Uterus (tissue), 2 donors: ENCODE results near the gene TMEM273.

Experiments used
- CTCF ChIP-seq, 4 experiments: fragments of 200-600 bp in 2 of 4; fragments of 450-650 bp in 2 of 4; sonication (generic) in 2 of 4; IDR thresholded peaks; one replicate each; pipeline ENCODE4 v1.5.1; 2016 to 2019; ENCODE audit warnings: antibody characterized with exemption in 4 of 4, mild to moderate bottlenecking in 2 of 4, moderate library complexity in 1 of 4
- POLR2A ChIP-seq, 2 donors: fragments of 450-650 bp; IDR thresholded peaks; one replicate each; pipeline ENCODE4 v1.6.1; 2016; ENCODE audit warnings: antibody characterized with exemption in 2 of 2, mild to moderate bottlenecking in 1 of 2, moderate library complexity in 1 of 2

DNA sequence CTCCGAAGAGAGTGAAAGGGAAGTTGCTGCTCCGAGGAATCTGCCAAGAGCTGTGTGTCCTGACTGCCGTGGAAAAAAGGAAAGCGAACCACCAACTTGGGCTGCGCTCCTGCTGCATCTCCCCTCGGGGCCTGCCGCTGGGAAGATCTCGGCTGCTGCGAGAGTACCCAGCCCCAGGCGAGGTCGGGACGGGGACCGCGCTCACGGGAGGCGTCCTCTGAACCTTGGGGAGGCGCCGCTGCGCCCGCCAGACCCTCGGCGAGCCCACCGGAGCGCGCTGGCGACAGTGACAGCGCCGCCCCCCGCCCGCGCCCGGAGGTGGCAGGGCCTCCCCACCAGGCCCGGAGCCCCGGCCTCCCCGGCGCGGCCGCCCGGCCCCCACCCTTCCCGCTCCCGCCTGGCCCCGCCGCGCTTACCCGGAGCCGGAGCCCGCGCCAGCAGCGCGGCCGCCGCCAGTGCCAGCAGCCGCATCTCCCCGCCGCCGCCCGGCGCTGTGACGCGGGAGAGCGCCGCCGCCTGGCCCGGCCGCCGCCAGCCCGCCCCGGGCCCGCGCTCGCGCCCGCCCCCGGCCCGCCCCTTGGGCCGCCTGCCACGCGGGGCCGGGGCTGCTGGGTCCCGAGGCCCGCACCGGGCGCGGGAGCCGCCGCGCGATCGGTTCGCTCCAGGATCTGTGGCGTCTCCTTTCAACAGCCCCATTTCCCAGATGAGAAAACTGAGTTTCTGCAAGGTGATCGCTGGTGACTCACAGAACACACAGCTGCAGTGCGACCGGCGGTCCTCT lies 73.0 kb downstream of the TMEM273 start, which contains the start of gene VSTM4:
- TF ChIP-seq CTCF (IDR thresholded peaks at IDR 0.05): peak in 1 of 4 experiments; percentile 23
- peak in 1 of 2 donors; percentile 34 for TF ChIP-seq POLR2A (IDR thresholded peaks at IDR 0.05)
